ENCODE measurements around the gene AKAP1. TPM values are rescaled to one million over a fixed set of nuclear protein-coding genes. Genes with fewer than 3 reads are reported as not detected.

The AKAP1 gene
- total and polyA plus RNA-seq, 3 donors from 2014 or later: 73.0 to 304 (median 224) TPM

- Histone ChIP-seq H3K4me1 (no peaks in the 10 kb centered on the region), H3K27me3 (no peaks in the 10 kb centered on the region), H3K36me3 (ENCODE audit: low read depth, missing control alignments) (no peaks in the 10 kb centered on the region), H3K9me3 (no peaks in the 10 kb centered on the region), H3K4me3 (no peak overlapping the region), H3K27ac (no peak overlapping the region)
- TF ChIP-seq POLR2A (IDR thresholded peaks at IDR 0.05) (no peak), CTCF (IDR thresholded peaks at IDR 0.05) (no peak)
- 69 to 75% methylated on average over 5 of the region's 5 CpGs for WGBS, 2 donors
- no peak for DNase-seq
- intact Hi-C loops (cut with DNase I; ENCODE audit: low total_unique reads): no loop called here
Measured at GRCh38 chr17:57071991-57072944, 12.8 kb upstream of the AKAP1 start.

GRCh38 chr17:57073626-57074025, 11.4 kb upstream of the AKAP1 start:
- Histone ChIP-seq H3K36me3 (ENCODE audit: low read depth, missing control alignments) (no peaks in the 10 kb centered on the region), H3K27me3 (no peaks in the 10 kb centered on the region), H3K9me3 (no peaks in the 10 kb centered on the region), H3K4me3 (no peak overlapping the region), H3K27ac (no peak overlapping the region), H3K4me1 (no peaks in the 10 kb centered on the region)
- intact Hi-C loops (cut with DNase I; ENCODE audit: low total_unique reads): no loop called here
- 59 to 79% methylated on average over 2 of the region's 2 CpGs for WGBS, 2 donors
- no peak for TF ChIP-seq CTCF (IDR thresholded peaks at IDR 0.05)
- no peak for TF ChIP-seq POLR2A (IDR thresholded peaks at IDR 0.05)
- DNase-seq: no peak

GRCh38 chr17:57075193-57075592, 9.9 kb upstream of the AKAP1 start:
- H3K27me3 ChIP-seq: no peaks in the 10 kb centered on the region
- no peaks in the 10 kb centered on the region for H3K9me3 ChIP-seq
- no peaks in the 10 kb centered on the region for H3K36me3 ChIP-seq (ENCODE audit: low read depth, missing control alignments)
- no peaks in the 10 kb centered on the region for H3K4me1 ChIP-seq
- no peak for DNase-seq
- intact Hi-C loops (cut with DNase I; ENCODE audit: low total_unique reads): no loop called here
- H3K4me3 ChIP-seq: no peak overlapping the region
- 79 to 90% methylated on average over 3 of the region's 3 CpGs for WGBS, 2 donors
- TF ChIP-seq CTCF (IDR thresholded peaks at IDR 0.05): no peak
- TF ChIP-seq POLR2A (IDR thresholded peaks at IDR 0.05): no peak
- H3K27ac ChIP-seq: no peak overlapping the region

- Histone ChIP-seq H3K27ac (no peak overlapping the region), H3K4me1 (no peaks in the 10 kb centered on the region), H3K4me3 (no peak overlapping the region), H3K27me3 (no peaks in the 10 kb centered on the region), H3K9me3 (no peaks in the 10 kb centered on the region), H3K36me3 (ENCODE audit: low read depth, missing control alignments) (no peaks in the 10 kb centered on the region)
- 88 to 93% methylated on average over 3 of the region's 3 CpGs for WGBS, 2 donors
- DNase-seq: no peak
- intact Hi-C loops (cut with DNase I; ENCODE audit: low total_unique reads): no loop called here
- TF ChIP-seq POLR2A (IDR thresholded peaks at IDR 0.05) (no peak), CTCF (IDR thresholded peaks at IDR 0.05) (no peak)
Measured at GRCh38 chr17:57075785-57076184, 9.3 kb upstream of the AKAP1 start.
